ENCODE measurements around the gene FUBP3. TPM values are rescaled to one million over a fixed set of nuclear protein-coding genes. Genes with fewer than 3 reads are reported as not detected.

Gene FUBP3
- polyA plus RNA-seq, 4 donors = 19.7 to 62.6 (median 23.8) TPM

DNA sequence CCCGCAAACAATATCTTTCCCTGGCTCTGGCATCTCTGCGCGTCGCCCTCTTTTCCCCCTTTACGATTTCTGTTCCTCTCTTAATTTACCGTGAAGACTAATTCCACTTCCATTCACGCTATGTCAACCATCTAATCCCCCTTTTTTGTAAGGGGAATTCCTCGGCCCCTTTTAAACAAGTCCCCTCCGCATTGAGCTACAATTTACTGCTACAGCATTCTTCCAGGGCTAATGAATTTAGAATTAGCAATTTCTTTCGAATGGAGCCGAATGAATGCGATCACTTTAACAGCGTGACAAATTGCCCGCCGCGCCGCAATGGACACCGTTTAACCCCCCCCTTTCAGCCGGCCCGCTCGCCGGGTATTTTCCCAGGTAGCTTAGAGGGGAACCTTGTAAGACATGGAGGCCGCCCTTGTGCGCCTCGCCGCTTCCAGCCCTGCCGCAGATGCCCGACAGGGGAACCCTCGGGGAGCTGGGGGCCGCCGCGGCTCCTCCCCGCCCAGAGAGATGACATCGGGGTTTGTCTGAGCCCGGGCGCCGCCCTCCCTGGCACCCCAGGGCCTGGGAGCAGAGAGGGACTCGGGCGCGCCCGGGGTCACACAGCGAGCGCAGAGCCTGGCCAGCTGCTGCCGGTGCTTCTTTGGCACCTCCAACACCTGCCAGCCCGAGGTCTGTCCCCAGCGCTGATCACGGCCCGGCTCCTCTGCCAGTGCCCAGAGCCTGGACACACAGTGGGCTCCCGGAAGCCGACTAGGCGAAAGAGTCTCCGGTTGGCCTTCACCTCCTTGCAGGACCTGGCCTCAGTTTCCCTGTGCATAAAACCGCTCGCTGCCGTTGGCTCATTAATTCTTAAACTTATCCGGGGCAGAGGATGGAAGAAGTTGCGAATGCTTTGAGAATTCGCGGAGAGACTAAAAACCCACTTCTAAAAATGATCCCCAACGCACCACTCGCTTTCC, 86.3 kb downstream of the FUBP3 start:
- peaks cover 0 to 19% (median 5%) of the 10 kb centered on the region in 3 donors for H3K4me1 ChIP-seq (ENCODE audit: control insufficient read depth in 3 of 3, insufficient read depth in 2 of 3, low read depth in 1 of 3, low read length in 2 of 3)
- no peak overlapping the region for H3K27ac ChIP-seq (ENCODE audit: low read depth in 1 of 3, low read length in 2 of 3)
- DNase-seq (no peak), FAIRE-seq (no peak)
- H3K9me3 ChIP-seq (ENCODE audit: control insufficient read depth in 2 of 2, insufficient read depth in 1 of 2, low read depth in 1 of 2, low read length in 1 of 2) = no peaks in the 10 kb centered on the region
- H3K27me3 ChIP-seq (ENCODE audit: control insufficient read depth in 3 of 3, insufficient read depth in 3 of 3, low read length in 3 of 3) = peaks cover 40 to 90% (median 56%) of the 10 kb centered on the region in 3 donors
- no peak overlapping the region for H3K4me3 ChIP-seq (ENCODE audit: low read depth in 1 of 3, low read length in 3 of 3)
- H3K36me3 ChIP-seq (ENCODE audit: control insufficient read depth in 3 of 3, insufficient read depth in 2 of 3, low read depth in 1 of 3, low read length in 3 of 3) = no peaks in the 10 kb centered on the region
- WGBS, 3 donors = 5 to 8% (median 7%) methylated on average over 59 to 61 of the region's 61 CpGs

DNA sequence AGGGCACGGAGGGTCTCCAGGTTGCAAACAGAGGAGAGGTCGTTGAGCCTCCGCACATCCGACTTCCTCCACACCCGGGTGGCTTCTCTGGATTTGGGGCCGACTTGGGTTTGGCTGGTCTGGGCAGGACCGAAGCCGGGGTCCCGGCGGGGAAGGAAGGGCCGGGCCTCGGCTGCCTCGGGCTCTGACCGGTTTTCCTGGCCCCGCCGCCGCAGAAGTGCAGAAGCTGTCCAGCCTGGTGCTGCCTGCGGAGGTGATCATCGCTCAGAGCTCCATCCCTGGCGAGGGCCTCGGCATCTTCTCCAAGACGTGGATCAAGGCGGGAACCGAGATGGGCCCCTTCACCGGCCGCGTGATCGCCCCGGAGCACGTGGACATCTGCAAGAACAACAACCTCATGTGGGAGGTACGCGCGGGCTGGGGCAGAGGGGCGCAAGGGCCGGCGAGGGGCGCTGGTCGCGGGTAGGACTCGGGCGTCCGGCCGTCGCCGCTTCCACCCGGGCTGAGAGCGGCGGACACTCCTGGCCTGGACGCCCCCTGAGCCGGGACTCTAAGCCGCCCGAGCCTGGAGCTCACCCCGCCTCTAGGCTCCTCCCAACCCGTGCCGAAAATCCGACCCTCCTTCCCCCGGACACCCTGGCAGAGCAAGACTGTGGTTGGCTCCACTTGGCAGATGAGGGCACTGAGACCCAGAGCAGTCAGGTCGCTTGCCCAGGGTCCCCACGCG, 87.2 kb downstream of the FUBP3 start:
- H3K27me3 ChIP-seq (ENCODE audit: control insufficient read depth in 3 of 3, insufficient read depth in 3 of 3, low read length in 3 of 3) = peaks cover 32 to 89% (median 55%) of the 10 kb centered on the region in 3 donors

DNA sequence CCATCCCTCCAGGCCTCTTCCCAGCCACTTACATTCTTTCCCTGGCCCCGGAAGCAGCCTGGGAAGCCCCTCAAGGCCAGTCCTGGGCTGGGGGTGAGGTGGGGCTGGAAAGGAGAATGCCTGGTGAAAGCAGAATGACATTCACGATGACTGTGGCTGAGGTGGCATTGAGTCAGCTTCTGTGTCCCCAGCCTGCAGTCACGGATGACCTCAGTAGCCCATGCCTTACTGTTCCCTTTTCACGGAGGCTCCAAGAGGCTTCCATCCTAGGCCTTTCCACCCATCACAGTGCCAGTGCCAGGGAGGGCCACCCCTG, 87.7 kb downstream of the FUBP3 start:
- H3K27me3 ChIP-seq (ENCODE audit: control insufficient read depth in 3 of 3, insufficient read depth in 3 of 3, low read length in 3 of 3) = peaks cover 31 to 87% (median 51%) of the 10 kb centered on the region in 3 donors
- DNase-seq = no peak
- H3K27ac ChIP-seq (ENCODE audit: low read depth in 1 of 3, low read length in 2 of 3) = no peak overlapping the region
- H3K4me3 ChIP-seq (ENCODE audit: low read depth in 1 of 3, low read length in 3 of 3) = no peak overlapping the region
- no peaks in the 10 kb centered on the region for H3K36me3 ChIP-seq (ENCODE audit: control insufficient read depth in 3 of 3, insufficient read depth in 2 of 3, low read depth in 1 of 3, low read length in 3 of 3)
- H3K4me1 ChIP-seq (ENCODE audit: control insufficient read depth in 3 of 3, insufficient read depth in 2 of 3, low read depth in 1 of 3, low read length in 2 of 3) = peaks cover 0 to 14% (median 5%) of the 10 kb centered on the region in 3 donors
- WGBS, 3 donors = 22 to 48% (median 44%) methylated on average over 4 of the region's 4 CpGs
- no peaks in the 10 kb centered on the region for H3K9me3 ChIP-seq (ENCODE audit: control insufficient read depth in 2 of 2, insufficient read depth in 1 of 2, low read depth in 1 of 2, low read length in 1 of 2)
- FAIRE-seq = no peak

More for the DNA sequence above, 87.2 kb downstream of the FUBP3 start:
- DNase-seq (no peak), FAIRE-seq (no peak)
- Histone ChIP-seq H3K4me1 (ENCODE audit: control insufficient read depth in 3 of 3, insufficient read depth in 2 of 3, low read depth in 1 of 3, low read length in 2 of 3) (peaks cover 0 to 14% (median 5%) of the 10 kb centered on the region in 3 donors), H3K27ac (ENCODE audit: low read depth in 1 of 3, low read length in 2 of 3) (no peak overlapping the region), H3K9me3 (ENCODE audit: control insufficient read depth in 2 of 2, insufficient read depth in 1 of 2, low read depth in 1 of 2, low read length in 1 of 2) (no peaks in the 10 kb centered on the region), H3K36me3 (ENCODE audit: control insufficient read depth in 3 of 3, insufficient read depth in 2 of 3, low read depth in 1 of 3, low read length in 3 of 3) (no peaks in the 10 kb centered on the region), H3K4me3 (ENCODE audit: low read depth in 1 of 3, low read length in 3 of 3) (no peak overlapping the region)
- 6 to 13% (median 6%) methylated on average over 52 to 60 of the region's 60 CpGs for WGBS, 3 donors

DNA sequence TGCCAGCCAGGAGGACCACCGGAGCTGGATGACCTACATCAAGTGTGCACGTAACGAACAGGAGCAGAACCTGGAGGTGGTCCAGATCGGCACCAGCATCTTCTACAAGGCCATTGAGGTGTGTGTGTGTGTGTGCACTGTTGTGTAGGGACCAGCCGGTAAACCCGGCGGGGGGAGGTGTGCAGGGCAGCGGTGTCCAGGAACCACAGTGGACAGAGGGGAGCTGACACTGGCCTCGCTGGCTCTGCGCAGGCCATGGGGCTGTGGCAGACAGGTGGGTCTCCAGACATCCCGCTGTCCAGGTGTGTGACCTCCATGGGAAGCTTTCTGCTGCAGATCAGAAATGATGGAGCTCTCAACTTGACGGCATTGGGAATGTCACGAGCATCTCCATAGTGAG, 88.8 kb downstream of the FUBP3 start:
- FAIRE-seq (no peak), DNase-seq (no peak)
- peaks cover 0 to 14% (median 5%) of the 10 kb centered on the region in 3 donors for H3K4me1 ChIP-seq (ENCODE audit: control insufficient read depth in 3 of 3, insufficient read depth in 2 of 3, low read depth in 1 of 3, low read length in 2 of 3)
- H3K9me3 ChIP-seq (ENCODE audit: control insufficient read depth in 2 of 2, insufficient read depth in 1 of 2, low read depth in 1 of 2, low read length in 1 of 2) = no peaks in the 10 kb centered on the region
- no peak overlapping the region for H3K27ac ChIP-seq (ENCODE audit: low read depth in 1 of 3, low read length in 2 of 3)
- H3K36me3 ChIP-seq (ENCODE audit: control insufficient read depth in 3 of 3, insufficient read depth in 2 of 3, low read depth in 1 of 3, low read length in 3 of 3) = no peaks in the 10 kb centered on the region
- WGBS, 3 donors = 83 to 89% (median 84%) methylated on average over 13 of the region's 13 CpGs
- peaks cover 27 to 76% (median 41%) of the 10 kb centered on the region in 3 donors for H3K27me3 ChIP-seq (ENCODE audit: control insufficient read depth in 3 of 3, insufficient read depth in 3 of 3, low read length in 3 of 3)
- no peak overlapping the region for H3K4me3 ChIP-seq (ENCODE audit: low read depth in 1 of 3, low read length in 3 of 3)

DNA sequence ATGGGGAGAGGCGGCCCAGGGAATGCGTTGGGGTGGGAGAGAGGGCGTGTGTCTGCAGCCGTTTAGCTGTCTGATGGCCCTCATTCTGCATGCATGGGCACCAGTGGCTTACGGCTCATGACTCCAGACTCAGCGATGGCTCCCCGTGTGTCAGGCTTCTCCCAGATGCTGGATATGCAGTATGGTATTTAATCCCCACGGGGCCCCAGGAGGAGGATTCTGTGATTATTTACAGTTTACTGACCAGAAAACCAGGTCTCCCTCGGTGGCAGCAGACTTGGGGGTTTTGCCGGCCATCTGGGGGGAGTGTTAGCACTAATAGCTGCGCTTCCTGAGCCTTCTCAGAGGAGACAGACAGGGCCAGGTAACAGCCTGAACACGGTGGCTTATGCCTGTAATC, 89.3 kb downstream of the FUBP3 start:
- Histone ChIP-seq H3K27me3 (ENCODE audit: control insufficient read depth in 3 of 3, insufficient read depth in 3 of 3, low read length in 3 of 3) (peaks cover 26 to 71% (median 38%) of the 10 kb centered on the region in 3 donors), H3K9me3 (ENCODE audit: control insufficient read depth in 2 of 2, insufficient read depth in 1 of 2, low read depth in 1 of 2, low read length in 1 of 2) (no peaks in the 10 kb centered on the region), H3K4me3 (ENCODE audit: low read depth in 1 of 3, low read length in 3 of 3) (no peak overlapping the region), H3K36me3 (ENCODE audit: control insufficient read depth in 3 of 3, insufficient read depth in 2 of 3, low read depth in 1 of 3, low read length in 3 of 3) (no peaks in the 10 kb centered on the region), H3K4me1 (ENCODE audit: control insufficient read depth in 3 of 3, insufficient read depth in 2 of 3, low read depth in 1 of 3, low read length in 2 of 3) (peaks cover 0 to 12% (median 2%) of the 10 kb centered on the region in 3 donors), H3K27ac (ENCODE audit: low read depth in 1 of 3, low read length in 2 of 3) (no peak overlapping the region)
- FAIRE-seq (no peak), DNase-seq (no peak)
- 55 to 69% (median 58%) methylated on average over 12 of the region's 12 CpGs for WGBS, 3 donors

DNA sequence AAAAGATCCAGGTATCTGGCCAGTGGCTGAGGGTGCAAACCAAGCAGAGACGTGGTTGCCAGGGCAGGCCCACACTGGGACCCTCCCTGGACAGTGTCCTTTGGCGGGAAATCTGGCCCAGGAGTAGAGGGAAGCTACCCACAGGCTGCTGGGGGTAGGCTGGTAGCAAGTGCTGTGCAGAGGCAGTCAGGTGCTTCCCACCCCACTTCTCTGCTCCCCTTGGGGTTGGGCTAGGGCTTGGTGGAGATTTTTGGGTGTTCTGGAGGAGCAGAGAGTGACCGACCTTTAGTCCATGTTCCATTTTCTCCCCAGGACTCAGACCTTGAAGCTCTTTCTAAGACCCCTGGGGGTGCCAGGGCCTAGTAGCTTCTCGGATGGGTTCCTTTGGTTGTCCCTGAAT, 90.6 kb downstream of the FUBP3 start:
- Histone ChIP-seq H3K9me3 (ENCODE audit: control insufficient read depth in 2 of 2, insufficient read depth in 1 of 2, low read depth in 1 of 2, low read length in 1 of 2) (no peaks in the 10 kb centered on the region), H3K4me3 (ENCODE audit: low read depth in 1 of 3, low read length in 3 of 3) (no peak overlapping the region), H3K4me1 (ENCODE audit: control insufficient read depth in 3 of 3, insufficient read depth in 2 of 3, low read depth in 1 of 3, low read length in 2 of 3) (peaks cover 0 to 8% (median 2%) of the 10 kb centered on the region in 3 donors), H3K27ac (ENCODE audit: low read depth in 1 of 3, low read length in 2 of 3) (no peak overlapping the region), H3K36me3 (ENCODE audit: control insufficient read depth in 3 of 3, insufficient read depth in 2 of 3, low read depth in 1 of 3, low read length in 3 of 3) (no peaks in the 10 kb centered on the region), H3K27me3 (ENCODE audit: control insufficient read depth in 3 of 3, insufficient read depth in 3 of 3, low read length in 3 of 3) (peaks cover 19 to 58% (median 28%) of the 10 kb centered on the region in 3 donors)
- FAIRE-seq (no peak), DNase-seq (no peak)
- 68 to 85% (median 72%) methylated on average over 4 of the region's 4 CpGs for WGBS, 3 donors

DNA sequence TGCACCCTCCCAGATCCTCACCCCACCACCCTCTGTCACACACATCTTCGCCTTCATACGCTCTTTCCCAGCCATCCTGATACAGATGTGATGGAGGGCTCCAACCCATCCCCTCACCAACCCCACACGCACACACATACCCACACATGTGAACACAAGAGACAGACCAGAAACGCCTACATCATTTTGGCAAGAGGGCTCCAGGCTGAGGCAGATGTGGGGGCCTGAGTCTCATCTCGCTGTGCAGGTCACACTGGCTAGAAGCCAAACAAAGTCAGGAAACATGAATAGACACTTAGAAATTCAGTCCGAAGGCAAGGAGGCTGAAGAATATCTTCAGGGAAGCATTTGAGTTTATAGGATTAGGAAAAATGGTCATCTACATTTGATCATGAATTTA, 91.3 kb downstream of the FUBP3 start:
- peaks cover 0 to 5% (median 2%) of the 10 kb centered on the region in 3 donors for H3K4me1 ChIP-seq (ENCODE audit: control insufficient read depth in 3 of 3, insufficient read depth in 2 of 3, low read depth in 1 of 3, low read length in 2 of 3)
- no peak for FAIRE-seq
- H3K4me3 ChIP-seq (ENCODE audit: low read depth in 1 of 3, low read length in 3 of 3) = no peak overlapping the region
- no peaks in the 10 kb centered on the region for H3K9me3 ChIP-seq (ENCODE audit: control insufficient read depth in 2 of 2, insufficient read depth in 1 of 2, low read depth in 1 of 2, low read length in 1 of 2)
- no peak overlapping the region for H3K27ac ChIP-seq (ENCODE audit: low read depth in 1 of 3, low read length in 2 of 3)
- H3K27me3 ChIP-seq (ENCODE audit: control insufficient read depth in 3 of 3, insufficient read depth in 3 of 3, low read length in 3 of 3) = peaks cover 17 to 51% (median 23%) of the 10 kb centered on the region in 3 donors
- no peak for DNase-seq
- WGBS, 3 donors = 75 to 83% (median 76%) methylated on average over 6 of the region's 6 CpGs
- H3K36me3 ChIP-seq (ENCODE audit: control insufficient read depth in 3 of 3, insufficient read depth in 2 of 3, low read depth in 1 of 3, low read length in 3 of 3) = no peaks in the 10 kb centered on the region

DNA sequence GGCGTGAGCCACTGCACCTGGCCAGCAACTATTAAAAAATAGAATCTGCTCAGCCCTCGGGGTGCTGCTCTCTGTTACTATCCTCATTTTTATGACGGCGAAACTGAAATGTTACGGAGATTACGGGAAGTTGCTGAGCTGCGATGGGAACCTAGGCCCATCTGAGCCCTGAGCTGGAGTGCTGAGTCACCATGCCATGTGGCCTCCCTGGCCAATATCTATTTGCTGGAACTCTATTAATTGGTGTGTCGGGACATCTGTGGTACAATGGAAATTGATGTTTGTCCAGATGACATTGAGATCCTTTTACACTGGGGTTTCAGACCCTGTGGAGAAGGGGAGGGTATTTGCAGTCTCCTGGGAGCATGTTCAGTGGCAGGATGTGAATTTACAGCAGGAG, 93.1 kb downstream of the FUBP3 start:
- Histone ChIP-seq H3K27me3 (ENCODE audit: control insufficient read depth in 3 of 3, insufficient read depth in 3 of 3, low read length in 3 of 3) (peaks cover 4 to 33% (median 10%) of the 10 kb centered on the region in 3 donors), H3K4me1 (ENCODE audit: control insufficient read depth in 3 of 3, insufficient read depth in 2 of 3, low read depth in 1 of 3, low read length in 2 of 3) (no peaks in the 10 kb centered on the region), H3K9me3 (ENCODE audit: control insufficient read depth in 2 of 2, insufficient read depth in 1 of 2, low read depth in 1 of 2, low read length in 1 of 2) (no peaks in the 10 kb centered on the region), H3K27ac (ENCODE audit: low read depth in 1 of 3, low read length in 2 of 3) (no peak overlapping the region), H3K4me3 (ENCODE audit: low read depth in 1 of 3, low read length in 3 of 3) (no peak overlapping the region), H3K36me3 (ENCODE audit: control insufficient read depth in 3 of 3, insufficient read depth in 2 of 3, low read depth in 1 of 3, low read length in 3 of 3) (no peaks in the 10 kb centered on the region)
- FAIRE-seq (no peak), DNase-seq (no peak)
- 79 to 87% (median 85%) methylated on average over 8 of the region's 8 CpGs for WGBS, 3 donors

Measured in small intestine (tissue), 7 donors.